Lung (tissue), 12 donors: ENCODE data around the gene LYPD1. TPM values are rescaled to one million over a fixed set of nuclear protein-coding genes. Genes with fewer than 3 reads are reported as not detected.

Experiments used
- ATAC-seq: fragments of 200-7000 bp; cut with Tn5 transposase; one replicate; pipeline ENCODE4 v1.9.1; 2020; ENCODE audit warnings: moderate number of reproducible peaks; ENCODE audit not compliant: insufficient read depth, low FRiP score
- DNase-seq, 3 donors: peaks; one replicate each; pipeline ENCODE4 v3.0.0-alpha.2; 2013 to 2017
- H3K27ac ChIP-seq, 2 donors: one replicate each; pipeline ENCODE4 v1.5.1; 2013; ENCODE audit warnings: mild to moderate bottlenecking in 2 of 2, moderate library complexity in 2 of 2, control low read depth in 1 of 2, inconsistent platforms in 1 of 2, low read depth in 1 of 2, low read length in 1 of 2
- H3K27me3 ChIP-seq, 3 donors: one replicate each; pipeline ENCODE4 v1.5.1; 2013; ENCODE audit warnings: low read length in 2 of 3; ENCODE audit not compliant: control insufficient read depth in 3 of 3, insufficient read depth in 3 of 3
- H3K36me3 ChIP-seq, 4 donors: one replicate each; pipeline ENCODE4 v1.5.1; 2013; ENCODE audit warnings: low read length in 4 of 4, mild to moderate bottlenecking in 1 of 4, moderate library complexity in 1 of 4; ENCODE audit not compliant: control insufficient read depth in 4 of 4, insufficient read depth in 4 of 4
- H3K4me1 ChIP-seq, 5 donors: one replicate each; pipeline ENCODE4 v1.5.1; 2013; ENCODE audit warnings: low read length in 5 of 5, mild to moderate bottlenecking in 2 of 5, moderate library complexity in 1 of 5; ENCODE audit not compliant: control insufficient read depth in 5 of 5, insufficient read depth in 5 of 5
- H3K4me3 ChIP-seq: one replicate; pipeline ENCODE4 v1.5.1; 2013; ENCODE audit warnings: mild to moderate bottlenecking, control low read depth, moderate library complexity
- H3K9ac ChIP-seq, 2 donors: one replicate each; pipeline ENCODE4 v1.5.1; 2013; ENCODE audit warnings: low read length in 2 of 2, control low read depth in 1 of 2; ENCODE audit not compliant: insufficient read depth in 1 of 2
- H3K9me3 ChIP-seq, 4 donors: one replicate each; pipeline ENCODE4 v1.5.1; 2013; ENCODE audit warnings: low read length in 3 of 4, mild to moderate bottlenecking in 1 of 4, moderate library complexity in 1 of 4; ENCODE audit not compliant: control insufficient read depth in 4 of 4, insufficient read depth in 3 of 4
- CTCF ChIP-seq: IDR thresholded peaks from 2 replicates; pipeline ENCODE4 v1.5.1; 2012; ENCODE audit warnings: mild to moderate bottlenecking; ENCODE audit errors: control extremely low read depth, extremely low read depth
- WGBS, 2 donors: extraction: QIAGEN DNeasy Blood & Tissue Kit; methylation state at CpG; one replicate each; pipeline ENCODE4 v1.1.7; 2013; 5-methylcytosine and 5-hydroxymethylcytosine counted together
- polyA plus RNA-seq, 2 donors: library from polyadenylated mRNA; stranded (reverse); fragments of 200-250 nt; gene quantifications; one replicate each; pipeline ENCODE4 v1.2.1, GENCODE V29; 2013
- total RNA-seq, 2 donors: library from RNA; depleted of rRNA in 1 of 2; stranded (reverse); fragments of >200 nt in 1 of 2; gene quantifications; one replicate each; pipeline ENCODE4 v1.2.1, GENCODE V29; 2014 to 2021
- donor health status: control.
- donor health status: control.
- donor health status: Bipolar disorder and iron deficiency.
- donor health status: healthy.
- donor health status: DM: yes; HTN: yes; CAD: no.

The LYPD1 gene
- total and polyA plus RNA-seq, 4 donors: 0.28 to 6.6 (median 3.4) TPM

- TF ChIP-seq CTCF: no peak
These were observed 2.3 kb downstream of the LYPD1 start for GRCh38 chr2:132667706-132668105.

GRCh38 chr2:132665401-132666140 lies 4.4 kb downstream of the LYPD1 start:
- peaks cover 0 to 33% (median 8%) of the 10 kb centered on the region in 5 donors for H3K4me1 ChIP-seq
- no peak overlapping the region for H3K9ac ChIP-seq
- no peak for ATAC-seq
- 92 to 93% methylated on average over 4 of the region's 4 CpGs for WGBS, 2 donors
- H3K27ac ChIP-seq: no peak overlapping the region
- no peak overlapping the region for H3K4me3 ChIP-seq
- no peak for TF ChIP-seq CTCF
- H3K36me3 ChIP-seq: no peaks in the 10 kb centered on the region
- DNase-seq: no peak
- peaks cover 0 to 33% (median 30%) of the 10 kb centered on the region in 3 donors for H3K27me3 ChIP-seq
- H3K9me3 ChIP-seq: peaks cover 0 to 2% (median 0%) of the 10 kb centered on the region in 4 donors

More at GRCh38 chr2:132667706-132668105, 2.3 kb downstream of the LYPD1 start:
- Histone ChIP-seq H3K27me3 (peaks cover 0 to 46% (median 45%) of the 10 kb centered on the region in 3 donors), H3K9ac (no peak overlapping the region), H3K27ac (no peak overlapping the region), H3K9me3 (peaks cover 0 to 2% (median 0%) of the 10 kb centered on the region in 4 donors), H3K4me3 (no peak overlapping the region), H3K36me3 (no peaks in the 10 kb centered on the region), H3K4me1 (peaks cover 0 to 37% (median 8%) of the 10 kb centered on the region in 5 donors)
- DNase-seq (peak in 1 of 3 donors; percentile 8), ATAC-seq (no peak)
- WGBS, 2 donors: 33 to 39% methylated on average over 1 of the region's 1 CpG

- no peak overlapping the region for H3K4me3 ChIP-seq
- no peak for TF ChIP-seq CTCF
- H3K9ac ChIP-seq: no peak overlapping the region
- peaks cover 0 to 19% (median 8%) of the 10 kb centered on the region in 5 donors for H3K4me1 ChIP-seq
- H3K9me3 ChIP-seq: no peaks in the 10 kb centered on the region
- ATAC-seq (no peak), DNase-seq (no peak)
- H3K27ac ChIP-seq: no peak overlapping the region
- WGBS, 2 donors: 44 to 64% methylated on average over 2 of the region's 2 CpGs
- peaks cover 0 to 25% (median 21%) of the 10 kb centered on the region in 3 donors for H3K27me3 ChIP-seq
- H3K36me3 ChIP-seq: no peaks in the 10 kb centered on the region
These were observed 5.9 kb downstream of the LYPD1 start for GRCh38 chr2:132664096-132664495.
